SIG-M5 treated with dmso at 0.1 percent for 504 hours (cell line): ENCODE data around the gene SERINC2.

Experiments
- DNase-seq: peaks from one replicate; lab custom pipeline; 2025; ENCODE audit not compliant: unreplicated experiment; lab: John Stamatoyannopoulos, UW

SERINC2 gene

GRCh38 chr1:31412732-31413404 lies at the start of gene SERINC2:
Gene SERINC2 (plus strand): TSS chr1:31413213. CDS start chr1:31413266, 53 bp downstream.
- no peak for DNase-seq

GRCh38 chr1:31364561-31365250 lies 48.3 kb upstream of the SERINC2 start:
- DNase-seq = no peak

- DNase-seq = no peak
Measured at GRCh38 chr1:31366796-31367195, 46.2 kb upstream of the SERINC2 start.

GRCh38 chr1:31368611-31369107 lies 44.4 kb upstream of the SERINC2 start:
- no peak for DNase-seq

GRCh38 chr1:31370021-31370420 lies 43.0 kb upstream of the SERINC2 start:
- no peak for DNase-seq

GRCh38 chr1:31370565-31370964 lies 42.4 kb upstream of the SERINC2 start:
- DNase-seq = no peak

- no peak for DNase-seq
Measured at GRCh38 chr1:31371121-31371959, 41.7 kb upstream of the SERINC2 start.

- DNase-seq = no peak
Measured at GRCh38 chr1:31372051-31372450, 41.0 kb upstream of the SERINC2 start.

GRCh38 chr1:31372751-31373055 lies 40.3 kb upstream of the SERINC2 start:
- no peak for DNase-seq

- no peak for DNase-seq
Measured at GRCh38 chr1:31373056-31373896, 39.7 kb upstream of the SERINC2 start, which contains the start of gene FABP3. Gene FABP3 (minus strand): TSS chr1:31373076. CDS start chr1:31373014, 62 bp downstream.

GRCh38 chr1:31373897-31374486 lies 39.0 kb upstream of the SERINC2 start:
- no peak for DNase-seq

- DNase-seq = no peak
Measured at GRCh38 chr1:31374511-31375196, 38.4 kb upstream of the SERINC2 start.

GRCh38 chr1:31376375-31377134 lies 36.5 kb upstream of the SERINC2 start:
- no peak for DNase-seq

- no peak for DNase-seq
Measured at GRCh38 chr1:31377364-31377863, 35.6 kb upstream of the SERINC2 start.

- DNase-seq = no peak
Measured at GRCh38 chr1:31378001-31378400, 35.0 kb upstream of the SERINC2 start.

GRCh38 chr1:31380181-31380580 lies 32.8 kb upstream of the SERINC2 start:
- no peak for DNase-seq

- DNase-seq = no peak
Measured at GRCh38 chr1:31381394-31382294, 31.4 kb upstream of the SERINC2 start.
